ENCODE measurements around the gene DGKI.

The DGKI gene

GRCh38 chr7:137847568-137848050 is 835 bp upstream of the DGKI start:
- TF ChIP-seq CTCF (conservative IDR thresholded peaks at IDR 0.05; ENCODE audit: low read depth, low read length) = no peak

DNA sequence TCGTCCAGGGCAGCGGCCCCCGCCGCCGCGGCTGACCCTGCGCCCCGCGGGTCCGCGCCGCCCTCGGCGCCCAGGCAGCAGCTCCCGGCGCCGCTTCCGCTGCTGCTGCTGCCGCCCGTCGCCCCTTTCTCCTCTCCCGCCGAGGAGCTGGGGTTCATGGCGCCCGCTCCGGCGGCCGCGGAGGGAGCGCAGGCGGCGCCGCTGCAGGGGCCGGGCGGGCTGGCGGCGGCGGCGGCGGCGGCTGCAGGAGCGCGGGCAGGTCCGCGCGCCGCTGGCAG is 286 bp downstream of the DGKI start:
- Histone ChIP-seq H3K27me3 (ENCODE audit: insufficient read depth, low read depth) (peaks cover 7% of the 10 kb centered on the region; the same call in 1 of the 2 replicates), H3K79me2 (ENCODE audit: insufficient read depth, low read depth) (no peaks in the 10 kb centered on the region), H3K4me2 (no peak overlapping the region), H3K27ac (no peak overlapping the region), H3K36me3 (ENCODE audit: insufficient read depth) (no peaks in the 10 kb centered on the region), H3K4me1 (ENCODE audit: low read depth, poor library complexity, severe bottlenecking) (peaks cover 9% of the 10 kb centered on the region), H3K4me3 (IDR thresholded peaks at IDR 0.05; ENCODE audit: insufficient read depth, low read depth, low read length) (no peak overlapping the region), H4K20me1 (ENCODE audit: insufficient read depth) (no peaks in the 10 kb centered on the region), H3K9ac (no peak overlapping the region), H2AFZ (ENCODE audit: low read depth) (no peak overlapping the region)
- TF ChIP-seq CTCF (conservative IDR thresholded peaks at IDR 0.05; ENCODE audit: low read depth, low read length) = no peak

More at GRCh38 chr7:137847568-137848050, 835 bp upstream of the DGKI start:
- Histone ChIP-seq H2AFZ (ENCODE audit: low read depth) (peak overlapping the region; percentile 26), H3K4me2 (peak overlapping the region; percentile 32), H3K4me1 (ENCODE audit: low read depth, poor library complexity, severe bottlenecking) (peaks cover 14% of the 10 kb centered on the region), H3K36me3 (ENCODE audit: insufficient read depth) (no peaks in the 10 kb centered on the region), H3K27me3 (ENCODE audit: insufficient read depth, low read depth) (peaks cover 7% of the 10 kb centered on the region; the same call in 1 of the 2 replicates), H3K79me2 (ENCODE audit: insufficient read depth, low read depth) (no peaks in the 10 kb centered on the region), H3K9ac (no peak overlapping the region), H3K4me3 (IDR thresholded peaks at IDR 0.05; ENCODE audit: insufficient read depth, low read depth, low read length) (no peak overlapping the region), H4K20me1 (ENCODE audit: insufficient read depth) (no peaks in the 10 kb centered on the region), H3K27ac (no peak overlapping the region)

GRCh38 chr7:137844677-137845425 is 1.9 kb downstream of the DGKI start:
- peaks cover 8% of the 10 kb centered on the region for H3K4me1 ChIP-seq (ENCODE audit: low read depth, poor library complexity, severe bottlenecking)
- TF ChIP-seq CTCF (conservative IDR thresholded peaks at IDR 0.05; ENCODE audit: low read depth, low read length) = no peak
- H4K20me1 ChIP-seq (ENCODE audit: insufficient read depth) = no peaks in the 10 kb centered on the region
- H3K27me3 ChIP-seq (ENCODE audit: insufficient read depth, low read depth) = peaks cover 7% of the 10 kb centered on the region; the same call in 1 of the 2 replicates
- no peak overlapping the region for H2AFZ ChIP-seq (ENCODE audit: low read depth)
- H3K27ac ChIP-seq = no peak overlapping the region
- H3K36me3 ChIP-seq (ENCODE audit: insufficient read depth) = no peaks in the 10 kb centered on the region
- H3K9ac ChIP-seq = no peak overlapping the region
- H3K4me3 ChIP-seq (IDR thresholded peaks at IDR 0.05; ENCODE audit: insufficient read depth, low read depth, low read length) = no peak overlapping the region
- H3K4me2 ChIP-seq = no peak overlapping the region
- H3K79me2 ChIP-seq (ENCODE audit: insufficient read depth, low read depth) = no peaks in the 10 kb centered on the region

GRCh38 chr7:137839903-137840779 is 6.6 kb downstream of the DGKI start:
- H3K27ac ChIP-seq = no peak overlapping the region
- TF ChIP-seq CTCF (conservative IDR thresholded peaks at IDR 0.05; ENCODE audit: low read depth, low read length) = no peak
- H3K4me1 ChIP-seq (ENCODE audit: low read depth, poor library complexity, severe bottlenecking) = no peaks in the 10 kb centered on the region
- no peak overlapping the region for H3K4me3 ChIP-seq (IDR thresholded peaks at IDR 0.05; ENCODE audit: insufficient read depth, low read depth, low read length)
- H3K27me3 ChIP-seq (ENCODE audit: insufficient read depth, low read depth) = no peaks in the 10 kb centered on the region
- H3K36me3 ChIP-seq (ENCODE audit: insufficient read depth) = no peaks in the 10 kb centered on the region
- no peak overlapping the region for H2AFZ ChIP-seq (ENCODE audit: low read depth)
- no peak overlapping the region for H3K9ac ChIP-seq
- no peaks in the 10 kb centered on the region for H4K20me1 ChIP-seq (ENCODE audit: insufficient read depth)
- H3K4me2 ChIP-seq = no peak overlapping the region
- H3K79me2 ChIP-seq (ENCODE audit: insufficient read depth, low read depth) = no peaks in the 10 kb centered on the region

Data from KMS-11 (cell line).